ENCODE results near the gene FRMPD4.

DNA sequence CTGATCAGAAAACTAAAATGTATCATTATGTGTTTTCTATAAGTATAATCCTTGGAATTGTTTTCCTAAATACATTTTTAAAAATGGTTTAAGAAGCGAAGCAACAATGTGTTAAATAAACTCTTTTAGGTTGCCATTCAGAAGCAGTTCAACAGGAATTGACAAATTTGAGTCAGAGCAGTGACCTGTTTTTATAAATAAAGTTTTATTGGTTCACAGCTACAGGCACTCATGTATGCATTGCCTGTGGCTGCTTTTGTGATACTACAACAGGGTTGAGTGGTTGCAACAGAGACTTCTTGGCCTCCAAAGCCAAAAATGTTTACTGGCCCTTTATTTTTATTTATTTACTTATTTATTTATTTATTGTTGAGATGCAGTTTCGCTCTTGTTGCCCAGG lies 99.5 kb downstream of the FRMPD4 start:
- TF ChIP-seq FOXM1 (IDR thresholded peaks at IDR 0.05; ENCODE audit: low read depth, low read length) (no peak), DPF2 (IDR thresholded peaks at IDR 0.05) (no peak), TCF7 (IDR thresholded peaks at IDR 0.05; ENCODE audit: borderline replicate concordance) (no peak), BRCA1 (IDR thresholded peaks at IDR 0.05; ENCODE audit: low read depth, low read length) (no peak), ZNF207 (IDR thresholded peaks at IDR 0.05; ENCODE audit: borderline replicate concordance) (no peak), RAD21 (IDR thresholded peaks at IDR 0.05; ENCODE audit: insufficient read depth, low read depth, low read length) (no peak), CHD1 (IDR thresholded peaks at IDR 0.05; ENCODE audit: low read depth, low read length) (no peak), POLR2A (IDR thresholded peaks at IDR 0.05; ENCODE audit: low read depth, low read length) (no peak)
- TF ChIP-seq, protein P1, sequence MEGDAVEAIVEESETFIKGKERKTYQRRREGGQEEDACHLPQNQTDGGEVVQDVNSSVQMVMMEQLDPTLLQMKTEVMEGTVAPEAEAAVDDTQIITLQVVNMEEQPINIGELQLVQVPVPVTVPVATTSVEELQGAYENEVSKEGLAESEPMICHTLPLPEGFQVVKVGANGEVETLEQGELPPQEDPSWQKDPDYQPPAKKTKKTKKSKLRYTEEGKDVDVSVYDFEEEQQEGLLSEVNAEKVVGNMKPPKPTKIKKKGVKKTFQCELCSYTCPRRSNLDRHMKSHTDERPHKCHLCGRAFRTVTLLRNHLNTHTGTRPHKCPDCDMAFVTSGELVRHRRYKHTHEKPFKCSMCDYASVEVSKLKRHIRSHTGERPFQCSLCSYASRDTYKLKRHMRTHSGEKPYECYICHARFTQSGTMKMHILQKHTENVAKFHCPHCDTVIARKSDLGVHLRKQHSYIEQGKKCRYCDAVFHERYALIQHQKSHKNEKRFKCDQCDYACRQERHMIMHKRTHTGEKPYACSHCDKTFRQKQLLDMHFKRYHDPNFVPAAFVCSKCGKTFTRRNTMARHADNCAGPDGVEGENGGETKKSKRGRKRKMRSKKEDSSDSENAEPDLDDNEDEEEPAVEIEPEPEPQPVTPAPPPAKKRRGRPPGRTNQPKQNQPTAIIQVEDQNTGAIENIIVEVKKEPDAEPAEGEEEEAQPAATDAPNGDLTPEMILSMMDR (IDR thresholded peaks at IDR 0.05 in 2 of 3, conservative IDR thresholded peaks at IDR 0.05 in 1 of 3; ENCODE audit: control insufficient read depth in 2 of 3, extremely low read depth in 1 of 3, insufficient read depth in 1 of 3, low read depth in 3 of 3, low read length in 3 of 3), result no peak
- TF ChIP-seq, protein P2, sequence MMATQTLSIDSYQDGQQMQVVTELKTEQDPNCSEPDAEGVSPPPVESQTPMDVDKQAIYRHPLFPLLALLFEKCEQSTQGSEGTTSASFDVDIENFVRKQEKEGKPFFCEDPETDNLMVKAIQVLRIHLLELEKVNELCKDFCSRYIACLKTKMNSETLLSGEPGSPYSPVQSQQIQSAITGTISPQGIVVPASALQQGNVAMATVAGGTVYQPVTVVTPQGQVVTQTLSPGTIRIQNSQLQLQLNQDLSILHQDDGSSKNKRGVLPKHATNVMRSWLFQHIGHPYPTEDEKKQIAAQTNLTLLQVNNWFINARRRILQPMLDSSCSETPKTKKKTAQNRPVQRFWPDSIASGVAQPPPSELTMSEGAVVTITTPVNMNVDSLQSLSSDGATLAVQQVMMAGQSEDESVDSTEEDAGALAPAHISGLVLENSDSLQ (IDR thresholded peaks at IDR 0.05), result no peak

Data from GM12878 (cell line).